HG03460 (cell line): ENCODE results near the gene CD69.
"Not testable (repeated sequence)": the region's sequence is repeated elsewhere in the genome, so short reads cannot be mapped to it uniquely, and the experiment has no call there.

Experiments used
- ATAC-seq: cut with Tn5 transposase; IDR thresholded peaks from one replicate; pipeline ENCODE4 v1.9.1; 2021; ENCODE audit not compliant: unreplicated experiment

Gene CD69

GRCh38 chr12:9724023-9724422 is 36.7 kb downstream of the CD69 start:
- no peak for ATAC-seq

- peak; percentile 77 for ATAC-seq
Measured at GRCh38 chr12:9721394-9722092, 39.2 kb downstream of the CD69 start.

- ATAC-seq, result no peak
Measured at GRCh38 chr12:9719790-9720189, 40.9 kb downstream of the CD69 start.

GRCh38 chr12:9718968-9719367 is 41.7 kb downstream of the CD69 start:
- ATAC-seq, result no peak

GRCh38 chr12:9717070-9717925 is 43.4 kb downstream of the CD69 start:
- ATAC-seq, result no peak

GRCh38 chr12:9713032-9713558 is 47.6 kb downstream of the CD69 start:
- ATAC-seq, result peak; percentile 71

- no peak for ATAC-seq
Measured at GRCh38 chr12:9711664-9712063, 49.0 kb downstream of the CD69 start.

GRCh38 chr12:9710584-9711375 is 49.9 kb downstream of the CD69 start:
- no peak for ATAC-seq

GRCh38 chr12:9708853-9709252 is 51.8 kb downstream of the CD69 start:
- no peak for ATAC-seq

- ATAC-seq, result no peak
Measured at GRCh38 chr12:9707864-9708808, 52.6 kb downstream of the CD69 start.

- no peak for ATAC-seq
Measured at GRCh38 chr12:9707356-9707755, 53.3 kb downstream of the CD69 start.

- no peak for ATAC-seq
Measured at GRCh38 chr12:9706086-9706685, 54.5 kb downstream of the CD69 start.

- not testable (repeated sequence) for ATAC-seq
Measured at GRCh38 chr12:9704561-9704960, 56.1 kb downstream of the CD69 start.
